Astrocyte (in vitro differentiated cells and primary cell): ENCODE measurements around the gene CDK3. TPM values are rescaled to one million over a fixed set of nuclear protein-coding genes. Genes with fewer than 3 reads are reported as not detected.

Source experiments
- DNase-seq: peaks from one replicate; pipeline ENCODE4 v3.0.0-alpha.2; 2010; ENCODE audit warnings: low read depth
- FAIRE-seq: peaks from 2 replicates; lab custom pipeline; 2011; peaks lifted over from hg19 to GRCh38; lab: Jason Lieb, UNC
- H2AFZ ChIP-seq: 2 replicates; pipeline ENCODE4 v1.6.0; 2012; ENCODE audit warnings: low read depth, low read length, inconsistent platforms
- H3K27ac ChIP-seq: 2 replicates; pipeline ENCODE4 v1.5.1; 2011; ENCODE audit warnings: low read depth, low read length, inconsistent platforms
- H3K27me3 ChIP-seq: 2 replicates; pipeline ENCODE4 v1.6.0; 2011; ENCODE audit warnings: low read length, inconsistent platforms; ENCODE audit not compliant: insufficient read depth
- H3K36me3 ChIP-seq: 2 replicates; pipeline ENCODE4 v1.5.1; 2011; ENCODE audit warnings: low read length, inconsistent platforms; ENCODE audit not compliant: insufficient read depth
- H3K4me1 ChIP-seq: 2 replicates; pipeline ENCODE4 v1.5.1; 2011; ENCODE audit warnings: low read length, inconsistent platforms; ENCODE audit not compliant: insufficient read depth
- H3K4me2 ChIP-seq: 2 replicates; pipeline ENCODE4 v1.6.0; 2012; ENCODE audit warnings: low read length, inconsistent platforms
- H3K4me3 ChIP-seq: 2 replicates; pipeline ENCODE4 v1.5.1; 2011; ENCODE audit warnings: low read depth, mild to moderate bottlenecking, low read length, inconsistent platforms; ENCODE audit not compliant: insufficient read depth
- H3K79me2 ChIP-seq: 2 replicates; pipeline ENCODE4 v1.6.0; 2012; ENCODE audit warnings: mild to moderate bottlenecking, low read length, inconsistent platforms; ENCODE audit not compliant: insufficient read depth
- H3K9ac ChIP-seq: 2 replicates; pipeline ENCODE4 v1.6.0; 2012; ENCODE audit warnings: mild to moderate bottlenecking, low read length, inconsistent platforms
- H3K9me3 ChIP-seq: 2 replicates; pipeline ENCODE4 v1.5.1; 2012; ENCODE audit warnings: low read depth, mild to moderate bottlenecking, low read length, inconsistent platforms; ENCODE audit not compliant: insufficient read depth
- H4K20me1 ChIP-seq: 2 replicates; pipeline ENCODE4 v1.6.0; 2012; ENCODE audit warnings: low read length, inconsistent platforms; ENCODE audit not compliant: insufficient read depth
- H3K27ac Mint-ChIP-seq: one replicate; pipeline ENCODE4 v1.8.0; 2021; ENCODE audit warnings: mild to moderate bottlenecking, mixed read lengths; ENCODE audit not compliant: unreplicated experiment
- H3K27me3 Mint-ChIP-seq: one replicate; pipeline ENCODE4 v1.8.0; 2021; ENCODE audit warnings: low read depth, mixed read lengths; ENCODE audit not compliant: unreplicated experiment
- H3K36me3 Mint-ChIP-seq: one replicate; pipeline ENCODE4 v1.8.0; 2021; ENCODE audit warnings: low read depth, mixed read lengths; ENCODE audit not compliant: unreplicated experiment
- H3K4me1 Mint-ChIP-seq: one replicate; pipeline ENCODE4 v1.8.0; 2021; ENCODE audit warnings: low read depth, mixed read lengths; ENCODE audit not compliant: unreplicated experiment
- H3K4me3 Mint-ChIP-seq: one replicate; pipeline ENCODE4 v1.8.0; 2021; ENCODE audit warnings: mild to moderate bottlenecking, moderate library complexity, mixed read lengths; ENCODE audit not compliant: unreplicated experiment
- H3K9me3 Mint-ChIP-seq: one replicate; pipeline ENCODE4 v1.8.0; 2021; ENCODE audit warnings: mild to moderate bottlenecking, mixed read lengths; ENCODE audit not compliant: unreplicated experiment
- CTCF ChIP-seq: IDR thresholded peaks from 2 replicates; pipeline ENCODE4 v1.5.1; 2011; ENCODE audit warnings: low read depth, mild to moderate bottlenecking, inconsistent platforms, low read length, moderate library complexity; ENCODE audit not compliant: insufficient read depth
- EZH2 ChIP-seq: IDR thresholded peaks from 2 replicates; pipeline ENCODE4 v1.6.1; 2012; ENCODE audit warnings: mild to moderate bottlenecking, low read length, inconsistent platforms; ENCODE audit not compliant: insufficient read depth
- total RNA-seq: library from RNA; stranded (reverse); gene quantifications from 2 replicates; pipeline ENCODE4 v1.2.1, GENCODE V29; 2021

CDK3 gene
- total RNA-seq, 1 donor from 2014 or later, result 5.0 TPM

- Mint-ChIP-seq H3K36me3 (peaks cover 11% of the 10 kb centered on the region), H3K4me3 (no peak overlapping the region), H3K27me3 (no peaks in the 10 kb centered on the region), H3K9me3 (no peaks in the 10 kb centered on the region), H3K27ac (no peak overlapping the region), H3K4me1 (peaks cover 10% of the 10 kb centered on the region)
- Histone ChIP-seq H3K36me3 (peaks cover 2% of the 10 kb centered on the region), H3K4me3 (no peak overlapping the region), H2AFZ (no peak overlapping the region), H3K27ac (no peak overlapping the region), H3K79me2 (no peaks in the 10 kb centered on the region), H4K20me1 (no peaks in the 10 kb centered on the region), H3K27me3 (no peaks in the 10 kb centered on the region), H3K4me2 (no peak overlapping the region), H3K9me3 (no peaks in the 10 kb centered on the region), H3K9ac (no peak overlapping the region), H3K4me1 (peaks cover 12% of the 10 kb centered on the region)
- FAIRE-seq (no peak), DNase-seq (no peak)
- TF ChIP-seq CTCF (no peak), EZH2 (no peak)
Observed at GRCh38 chr17:75995385-75995925, 5.2 kb upstream of the CDK3 start.

- Histone ChIP-seq H3K4me3 (no peak overlapping the region), H3K36me3 (no peaks in the 10 kb centered on the region), H3K4me2 (peak overlapping the region; percentile 72), H3K9ac (peak overlapping the region; percentile 45), H3K27me3 (no peaks in the 10 kb centered on the region), H3K79me2 (no peaks in the 10 kb centered on the region), H2AFZ (peak overlapping the region; percentile 53), H3K9me3 (no peaks in the 10 kb centered on the region), H4K20me1 (no peaks in the 10 kb centered on the region), H3K27ac (no peak overlapping the region), H3K4me1 (peaks cover 12% of the 10 kb centered on the region)
- FAIRE-seq, result no peak
- peak overlapping the region; percentile 71 for H3K4me3 Mint-ChIP-seq
- peaks cover 10% of the 10 kb centered on the region for H3K4me1 Mint-ChIP-seq
- peak overlapping the region; percentile 42 for H3K27ac Mint-ChIP-seq
- H3K9me3 Mint-ChIP-seq, result no peaks in the 10 kb centered on the region
- peak; percentile 63 for DNase-seq
- TF ChIP-seq EZH2 (no peak), CTCF (no peak)
- peaks cover 11% of the 10 kb centered on the region for H3K36me3 Mint-ChIP-seq
- no peaks in the 10 kb centered on the region for H3K27me3 Mint-ChIP-seq
Observed at GRCh38 chr17:75996665-75997590, 3.7 kb upstream of the CDK3 start.
